Stimulated activated CD4-positive, alpha-beta T cell treated with anti-CD3 and anti-CD28 coated beads, Interleukin-15, amount 100 ng/mL, for 1 hour (primary cell): ENCODE data around the gene BTG1.

Source experiments
- DNase-seq, 2 donors: peaks; one replicate each; pipeline ENCODE4 v3.0.0-alpha.2; 2020; ENCODE audit warnings: low read depth in 1 of 2, low spot score in 1 of 2

BTG1 gene

GRCh38 chr12:92133795-92134637, 11.6 kb downstream of the BTG1 start:
- DNase-seq = no peak

- no peak for DNase-seq
Measured at GRCh38 chr12:92133171-92133570, 12.5 kb downstream of the BTG1 start.

- DNase-seq = no peak
Measured at GRCh38 chr12:92132288-92132687, 13.4 kb downstream of the BTG1 start.

GRCh38 chr12:92130999-92131398, 14.6 kb downstream of the BTG1 start:
- DNase-seq = no peak

GRCh38 chr12:92129609-92130008, 16.0 kb downstream of the BTG1 start:
- DNase-seq = no peak

- no peak for DNase-seq
Measured at GRCh38 chr12:92128612-92129011, 17.0 kb downstream of the BTG1 start.

- no peak for DNase-seq
Measured at GRCh38 chr12:92124689-92125029, 21.0 kb downstream of the BTG1 start.

- DNase-seq = no peak
Measured at GRCh38 chr12:92123780-92124688, 21.6 kb downstream of the BTG1 start.

GRCh38 chr12:92122941-92123779, 22.5 kb downstream of the BTG1 start:
- no peak for DNase-seq

GRCh38 chr12:92121826-92122225, 23.8 kb downstream of the BTG1 start:
- no peak for DNase-seq

GRCh38 chr12:92118826-92119536, 26.7 kb downstream of the BTG1 start:
- no peak for DNase-seq

- DNase-seq = no peak
Measured at GRCh38 chr12:92114834-92115233, 30.8 kb downstream of the BTG1 start.

GRCh38 chr12:92111256-92111655, 34.4 kb downstream of the BTG1 start:
- DNase-seq = no peak

- no peak for DNase-seq
Measured at GRCh38 chr12:92110083-92110640, 35.5 kb downstream of the BTG1 start.

GRCh38 chr12:92109613-92110012, 36.0 kb downstream of the BTG1 start:
- DNase-seq = no peak

- DNase-seq = no peak
Measured at GRCh38 chr12:92108651-92109050, 37.0 kb downstream of the BTG1 start.

- no peak for DNase-seq
Measured at GRCh38 chr12:92107621-92108131, 38.0 kb downstream of the BTG1 start.

GRCh38 chr12:92107094-92107493, 38.6 kb downstream of the BTG1 start:
- DNase-seq = no peak

GRCh38 chr12:92105676-92106075, 40.0 kb downstream of the BTG1 start:
- DNase-seq = no peak

- DNase-seq = no peak
Measured at GRCh38 chr12:92105110-92105509, 40.5 kb downstream of the BTG1 start.
